ENCODE data around the gene ATXN7L3B.

The ATXN7L3B gene

GRCh38 chr12:74541074-74541473 lies 3.4 kb downstream of the ATXN7L3B start:
- Histone ChIP-seq H3K79me2 (peaks cover 23% of the 10 kb centered on the region), H3K27ac (no peak overlapping the region), H2AFZ (no peak overlapping the region), H3K4me2 (ENCODE audit: low read length) (no peak overlapping the region), H3K4me1 (peaks cover 22% of the 10 kb centered on the region), H3K27me3 (ENCODE audit: control insufficient read depth, insufficient read depth, low read length) (no peaks in the 10 kb centered on the region), H3K9ac (no peak overlapping the region), H3K9me3 (ENCODE audit: control insufficient read depth, low read length) (peaks cover 8% of the 10 kb centered on the region), H3K4me3 (ENCODE audit: low read depth, low read length) (no peak overlapping the region), H3K36me3 (ENCODE audit: control insufficient read depth, insufficient read depth, low read length) (no peaks in the 10 kb centered on the region)
- no peak for TF ChIP-seq CTCF (IDR thresholded peaks at IDR 0.05)

- Histone ChIP-seq H3K9ac (no peak overlapping the region), H3K36me3 (ENCODE audit: control insufficient read depth, insufficient read depth, low read length) (no peaks in the 10 kb centered on the region), H2AFZ (no peak overlapping the region), H3K27ac (no peak overlapping the region), H3K4me2 (ENCODE audit: low read length) (no peak overlapping the region), H3K27me3 (ENCODE audit: control insufficient read depth, insufficient read depth, low read length) (no peaks in the 10 kb centered on the region), H3K4me3 (ENCODE audit: low read depth, low read length) (no peak overlapping the region), H3K9me3 (ENCODE audit: control insufficient read depth, low read length) (no peaks in the 10 kb centered on the region), H3K4me1 (no peaks in the 10 kb centered on the region), H3K79me2 (no peaks in the 10 kb centered on the region)
- TF ChIP-seq CTCF (IDR thresholded peaks at IDR 0.05), result no peak
Measured at GRCh38 chr12:74547249-74547648, 9.6 kb downstream of the ATXN7L3B start.

- TF ChIP-seq CTCF (IDR thresholded peaks at IDR 0.05), result no peak
- no peak overlapping the region for H3K27ac ChIP-seq
- no peaks in the 10 kb centered on the region for H3K79me2 ChIP-seq
- no peak overlapping the region for H3K4me2 ChIP-seq (ENCODE audit: low read length)
- no peak overlapping the region for H3K9ac ChIP-seq
- H3K4me1 ChIP-seq, result no peaks in the 10 kb centered on the region
- H3K4me3 ChIP-seq (ENCODE audit: low read depth, low read length), result no peak overlapping the region
- no peaks in the 10 kb centered on the region for H3K27me3 ChIP-seq (ENCODE audit: control insufficient read depth, insufficient read depth, low read length)
- H3K36me3 ChIP-seq (ENCODE audit: control insufficient read depth, insufficient read depth, low read length), result no peaks in the 10 kb centered on the region
- no peaks in the 10 kb centered on the region for H3K9me3 ChIP-seq (ENCODE audit: control insufficient read depth, low read length)
- H2AFZ ChIP-seq, result no peak overlapping the region
Measured at GRCh38 chr12:74551291-74551690, 13.7 kb downstream of the ATXN7L3B start.

- Histone ChIP-seq H3K79me2 (no peaks in the 10 kb centered on the region), H3K9ac (no peak overlapping the region), H3K9me3 (ENCODE audit: control insufficient read depth, low read length) (no peaks in the 10 kb centered on the region), H3K4me2 (ENCODE audit: low read length) (no peak overlapping the region), H3K36me3 (ENCODE audit: control insufficient read depth, insufficient read depth, low read length) (no peaks in the 10 kb centered on the region), H2AFZ (no peak overlapping the region), H3K27ac (no peak overlapping the region), H3K27me3 (ENCODE audit: control insufficient read depth, insufficient read depth, low read length) (no peaks in the 10 kb centered on the region), H3K4me1 (no peaks in the 10 kb centered on the region), H3K4me3 (ENCODE audit: low read depth, low read length) (no peak overlapping the region)
- no peak for TF ChIP-seq CTCF (IDR thresholded peaks at IDR 0.05)
Measured at GRCh38 chr12:74552201-74552600, 14.6 kb downstream of the ATXN7L3B start.

GRCh38 chr12:74559728-74560127 lies 22.1 kb downstream of the ATXN7L3B start:
- no peak overlapping the region for H3K4me2 ChIP-seq (ENCODE audit: low read length)

More at GRCh38 chr12:74559728-74560127, 22.1 kb downstream of the ATXN7L3B start:
- no peak for TF ChIP-seq CTCF (IDR thresholded peaks at IDR 0.05)
- H3K4me3 ChIP-seq (ENCODE audit: low read depth, low read length), result no peak overlapping the region
- no peaks in the 10 kb centered on the region for H3K36me3 ChIP-seq (ENCODE audit: control insufficient read depth, insufficient read depth, low read length)
- no peaks in the 10 kb centered on the region for H3K4me1 ChIP-seq
- no peaks in the 10 kb centered on the region for H3K9me3 ChIP-seq (ENCODE audit: control insufficient read depth, low read length)
- H2AFZ ChIP-seq, result no peak overlapping the region
- H3K79me2 ChIP-seq, result no peaks in the 10 kb centered on the region
- no peaks in the 10 kb centered on the region for H3K27me3 ChIP-seq (ENCODE audit: control insufficient read depth, insufficient read depth, low read length)
- H3K9ac ChIP-seq, result no peak overlapping the region
- H3K27ac ChIP-seq, result no peak overlapping the region
